Measurements from ENCODE around the gene EVL. TPM values are rescaled to one million over a fixed set of nuclear protein-coding genes. Genes with fewer than 3 reads are reported as not detected.

Gene EVL
- total RNA-seq, 2 experiments from 2014 or later: 660 to 678 TPM

GRCh38 chr14:100132161-100132902 is 67.1 kb downstream of the EVL start:
- Histone ChIP-seq H3K36me3 (ENCODE audit: insufficient read depth, low read length) (peaks cover 99% of the 10 kb centered on the region), H3K27ac (ENCODE audit: low read depth in 1 of 2, low read length in 2 of 2) (peak overlapping the region in 1 of 2 donors; percentile 30), H3K27me3 (ENCODE audit: control insufficient read depth in 1 of 2, insufficient read depth in 2 of 2, low read length in 2 of 2) (no peaks in the 10 kb centered on the region), H3K4me1 (ENCODE audit: insufficient read depth, low read length) (no peaks in the 10 kb centered on the region), H3K4me3 (ENCODE audit: low read length) (no peak overlapping the region), H3K9me3 (ENCODE audit: control insufficient read depth in 1 of 2, insufficient read depth in 1 of 2, low read length in 2 of 2) (no peaks in the 10 kb centered on the region)
- POLR2A ChIA-PET: interaction anchor here (1.0 kb wide), 1 partner anchor 14 kb away, joined by 4 read pairs; no protein-coding TSS in a partner anchor
- DNase-seq (no peak), ATAC-seq (ENCODE audit: poor library complexity) (no peak)
- H3K4me1 Mint-ChIP-seq (ENCODE audit: low read depth): no peaks in the 10 kb centered on the region
- no peak overlapping the region for H3K27ac Mint-ChIP-seq
- H3K9me3 Mint-ChIP-seq: no peaks in the 10 kb centered on the region
- no peak for TF ChIP-seq CTCF (IDR thresholded peaks at IDR 0.05)
- H3K36me3 Mint-ChIP-seq (ENCODE audit: low read depth): peaks cover 96% of the 10 kb centered on the region
- CTCF ChIA-PET: interaction anchor here (1.4 kb wide), 1 partner anchor 14 kb away, joined by 3 read pairs; no protein-coding TSS in a partner anchor
- no peak overlapping the region for H3K4me3 Mint-ChIP-seq
- H3K27me3 Mint-ChIP-seq: no peaks in the 10 kb centered on the region
- intact Hi-C loops (cut with DNase I, micrococcal nuclease): no loop called here

DNA sequence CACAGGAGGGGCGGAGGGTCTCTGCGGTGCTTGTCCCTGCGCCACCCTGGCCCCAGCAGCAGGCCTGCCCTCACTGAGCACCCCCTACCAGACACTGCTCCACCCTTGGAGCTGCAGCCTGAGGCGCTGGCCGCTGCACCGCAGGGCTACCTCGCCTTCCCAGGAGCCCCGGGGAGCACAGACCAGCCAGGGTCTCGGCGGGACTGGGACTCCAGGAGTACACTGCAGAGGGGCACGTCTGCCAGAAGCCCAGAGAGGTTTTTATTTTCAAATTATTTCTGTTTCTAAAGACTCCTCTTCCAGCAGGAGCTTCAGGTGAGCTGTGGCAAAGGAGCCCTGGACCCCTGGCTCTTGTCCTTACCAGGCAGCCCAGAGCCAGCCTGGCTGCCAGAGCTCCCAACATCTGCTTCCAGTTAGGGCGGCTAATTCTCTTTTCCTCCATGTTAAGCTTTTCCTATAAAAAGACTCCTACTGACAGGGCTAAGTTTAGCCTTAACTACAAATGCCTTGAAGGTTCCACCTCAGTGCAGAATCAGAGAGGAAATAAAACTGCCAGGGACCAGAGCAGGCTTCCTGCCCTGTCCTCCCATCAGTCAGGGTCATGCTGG is 67.8 kb downstream of the EVL start:
- ATAC-seq (ENCODE audit: poor library complexity): no peak
- H3K9me3 Mint-ChIP-seq: no peaks in the 10 kb centered on the region
- Histone ChIP-seq H3K27me3 (ENCODE audit: control insufficient read depth in 1 of 2, insufficient read depth in 2 of 2, low read length in 2 of 2) (no peaks in the 10 kb centered on the region), H3K4me1 (ENCODE audit: insufficient read depth, low read length) (no peaks in the 10 kb centered on the region), H3K9me3 (ENCODE audit: control insufficient read depth in 1 of 2, insufficient read depth in 1 of 2, low read length in 2 of 2) (no peaks in the 10 kb centered on the region), H3K36me3 (ENCODE audit: insufficient read depth, low read length) (peaks cover 99% of the 10 kb centered on the region), H3K27ac (ENCODE audit: low read depth in 1 of 2, low read length in 2 of 2) (no peak overlapping the region), H3K4me3 (ENCODE audit: low read length) (no peak overlapping the region)
- ChIA-PET CTCF (no interaction called here), POLR2A (interaction anchor here (0.8 kb wide), 1 partner anchor 37 kb away, joined by 3 read pairs; no protein-coding TSS in a partner anchor)
- H3K36me3 Mint-ChIP-seq (ENCODE audit: low read depth): peaks cover 96% of the 10 kb centered on the region
- no peak for TF ChIP-seq CTCF (IDR thresholded peaks at IDR 0.05)
- H3K4me1 Mint-ChIP-seq (ENCODE audit: low read depth): no peaks in the 10 kb centered on the region
- intact Hi-C loops (cut with DNase I, micrococcal nuclease): no loop called here
- H3K27me3 Mint-ChIP-seq: no peaks in the 10 kb centered on the region
- DNase-seq: no peak
- H3K27ac Mint-ChIP-seq: no peak overlapping the region
- no peak overlapping the region for H3K4me3 Mint-ChIP-seq

GRCh38 chr14:100134586-100134985 is 69.4 kb downstream of the EVL start:
- Mint-ChIP-seq H3K36me3 (ENCODE audit: low read depth) (peaks cover 100% of the 10 kb centered on the region), H3K9me3 (no peaks in the 10 kb centered on the region), H3K4me3 (no peak overlapping the region), H3K27ac (no peak overlapping the region), H3K27me3 (no peaks in the 10 kb centered on the region), H3K4me1 (ENCODE audit: low read depth) (no peaks in the 10 kb centered on the region)
- DNase-seq (no peak), ATAC-seq (ENCODE audit: poor library complexity) (no peak)
- Histone ChIP-seq H3K4me1 (ENCODE audit: insufficient read depth, low read length) (no peaks in the 10 kb centered on the region), H3K4me3 (ENCODE audit: low read length) (no peak overlapping the region), H3K27ac (ENCODE audit: low read depth in 1 of 2, low read length in 2 of 2) (peak overlapping the region in 1 of 2 donors; percentile 23), H3K27me3 (ENCODE audit: control insufficient read depth in 1 of 2, insufficient read depth in 2 of 2, low read length in 2 of 2) (no peaks in the 10 kb centered on the region), H3K9me3 (ENCODE audit: control insufficient read depth in 1 of 2, insufficient read depth in 1 of 2, low read length in 2 of 2) (no peaks in the 10 kb centered on the region), H3K36me3 (ENCODE audit: insufficient read depth, low read length) (peaks cover 100% of the 10 kb centered on the region)
- intact Hi-C loops (cut with DNase I, micrococcal nuclease): no loop called here
- no peak for TF ChIP-seq CTCF (IDR thresholded peaks at IDR 0.05)
- ChIA-PET POLR2A (no interaction called here), CTCF (interaction anchor here (0.5 kb wide), 1 partner anchor 98 kb away, joined by 3 read pairs; no protein-coding TSS in a partner anchor)
